ENCODE measurements around the gene TMEM150A. TPM values are rescaled to one million over a fixed set of nuclear protein-coding genes. Genes with fewer than 3 reads are reported as not detected.
"Not testable (repeated sequence)": the region's sequence is repeated elsewhere in the genome, so short reads cannot be mapped to it uniquely, and the experiment has no call there.

Gene TMEM150A
- total RNA-seq, 1 donor from 2014 or later: 2.2 TPM

DNA sequence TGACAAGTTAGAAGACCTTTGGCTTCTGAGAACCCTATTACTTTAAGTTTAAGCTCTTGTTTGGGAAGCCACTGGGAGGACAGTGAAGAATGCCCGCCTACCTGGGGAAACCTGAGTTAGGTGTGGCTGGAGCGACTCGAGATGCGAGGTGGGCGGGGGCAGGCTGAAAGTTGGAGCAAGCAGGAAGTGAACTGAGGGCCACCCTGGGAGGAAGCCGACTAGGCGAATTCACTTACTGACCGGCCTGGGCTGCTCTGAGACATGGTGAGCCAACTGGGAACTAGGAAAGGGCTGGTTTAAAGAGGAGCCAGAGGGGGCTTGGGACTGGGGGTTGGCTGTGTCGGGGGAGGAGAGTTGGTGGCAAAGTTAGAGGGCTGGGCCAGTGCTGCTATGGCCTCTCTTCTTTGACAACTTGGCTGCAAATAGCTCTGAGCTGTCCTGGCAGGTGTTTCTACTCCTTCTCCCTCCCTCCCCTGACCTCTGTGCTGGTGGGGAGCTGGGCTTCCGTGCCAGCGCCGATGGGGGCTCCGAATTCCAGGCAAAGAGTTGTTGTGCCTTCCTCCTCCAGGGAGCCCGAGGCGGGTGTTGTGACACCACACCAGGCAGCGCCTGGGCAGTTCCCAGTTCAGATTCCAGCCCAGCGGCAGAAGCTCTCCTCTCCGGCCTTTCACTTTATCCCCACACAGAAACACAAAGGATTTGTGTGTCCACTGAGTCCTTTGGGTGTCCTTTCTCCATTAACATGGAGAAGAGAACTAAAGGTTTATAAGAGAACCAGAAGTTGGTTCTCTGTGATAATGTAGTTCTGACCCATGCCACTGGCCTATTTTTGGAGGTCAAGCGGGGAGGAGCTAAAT is 24.9 kb downstream of the TMEM150A start, which contains the start of gene VAMP8:
VAMP8 (plus strand) TSS at position 201 of the 857 bp plus-strand sequence; CDS start at position 262, 61 bp downstream.
- intact Hi-C loops (cut with micrococcal nuclease): loop anchor here (2.0 kb wide), 1 partner anchor 17 kb away; the partner anchor contains the start of gene RNF181

DNA sequence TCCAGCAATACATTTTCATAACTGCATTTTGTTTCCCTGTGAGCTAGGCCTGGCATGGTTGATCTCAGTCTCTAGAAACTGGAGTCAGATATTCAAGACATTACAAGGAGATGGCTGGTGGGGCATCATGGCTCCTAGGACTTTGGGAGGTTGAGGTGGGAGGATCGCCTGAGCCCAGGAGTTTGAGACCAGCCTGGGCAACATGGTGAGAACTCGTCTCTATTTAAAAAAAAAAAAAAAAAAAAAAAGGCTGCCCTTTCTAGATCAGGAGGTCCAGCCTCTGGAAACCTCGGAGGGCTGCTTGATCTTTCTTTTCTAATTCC is 25.5 kb downstream of the TMEM150A start:
- intact Hi-C loops (cut with micrococcal nuclease): no loop called here

DNA sequence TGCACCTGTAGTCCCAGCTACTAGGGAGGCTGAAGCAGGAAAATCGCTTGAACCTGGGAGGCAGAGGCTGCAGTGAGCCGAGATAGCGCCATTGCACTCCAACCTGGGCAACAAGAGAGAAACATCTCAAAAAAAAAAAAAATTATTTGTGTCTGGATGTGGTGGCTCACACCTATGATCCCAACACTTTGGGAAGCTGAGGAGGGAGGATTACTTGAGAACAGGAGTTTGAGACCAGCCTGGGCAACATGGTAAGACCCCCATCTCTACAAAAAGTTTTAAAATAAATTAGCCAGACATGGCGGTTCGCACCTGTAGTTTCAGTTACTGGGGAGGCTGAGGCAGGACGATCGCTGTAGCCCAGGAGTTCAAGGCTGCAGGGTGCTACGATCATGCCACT is 26.8 kb downstream of the TMEM150A start:
- intact Hi-C loops (cut with micrococcal nuclease): no loop called here

DNA sequence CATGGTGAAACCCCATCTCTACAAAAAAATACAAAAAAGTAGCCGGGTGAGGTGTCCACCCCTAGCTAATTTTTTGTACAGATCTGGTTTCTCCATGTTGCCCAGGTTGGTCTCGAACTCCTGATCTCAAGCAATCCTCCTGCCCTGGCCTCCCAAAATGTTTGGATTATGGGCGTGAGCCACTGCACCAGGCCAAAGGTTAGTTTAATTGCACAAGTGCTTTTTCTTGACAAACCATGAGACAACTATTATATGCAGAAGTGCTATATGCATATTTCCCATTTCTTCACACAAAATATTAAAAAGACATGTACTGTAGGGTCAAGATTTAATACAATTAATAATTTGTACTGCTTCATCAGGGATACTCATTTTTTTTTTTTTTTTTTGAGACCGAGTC is 36.2 kb downstream of the TMEM150A start:
- intact Hi-C loops (cut with micrococcal nuclease): no loop called here

DNA sequence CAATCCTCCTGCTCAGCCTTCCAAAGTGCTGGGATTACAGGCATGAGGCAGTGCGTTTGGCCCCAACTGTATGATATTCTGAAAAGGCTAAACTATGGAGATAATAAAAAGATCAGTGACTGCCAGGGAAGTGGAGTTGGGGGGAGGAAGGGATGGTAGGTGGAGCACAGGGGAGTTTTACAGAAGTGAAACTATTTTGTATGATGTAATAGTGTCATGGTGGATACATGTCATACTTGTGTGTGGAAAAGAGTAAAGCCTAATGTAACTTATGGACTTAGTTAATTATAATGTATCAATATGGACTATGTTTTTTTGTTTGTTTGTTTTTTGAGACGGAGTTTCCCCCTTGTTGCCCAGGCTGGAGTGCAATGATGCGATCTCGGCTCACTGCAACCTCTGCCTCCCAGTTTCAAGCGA is 38.3 kb downstream of the TMEM150A start:
- intact Hi-C loops (cut with micrococcal nuclease): no loop called here

DNA sequence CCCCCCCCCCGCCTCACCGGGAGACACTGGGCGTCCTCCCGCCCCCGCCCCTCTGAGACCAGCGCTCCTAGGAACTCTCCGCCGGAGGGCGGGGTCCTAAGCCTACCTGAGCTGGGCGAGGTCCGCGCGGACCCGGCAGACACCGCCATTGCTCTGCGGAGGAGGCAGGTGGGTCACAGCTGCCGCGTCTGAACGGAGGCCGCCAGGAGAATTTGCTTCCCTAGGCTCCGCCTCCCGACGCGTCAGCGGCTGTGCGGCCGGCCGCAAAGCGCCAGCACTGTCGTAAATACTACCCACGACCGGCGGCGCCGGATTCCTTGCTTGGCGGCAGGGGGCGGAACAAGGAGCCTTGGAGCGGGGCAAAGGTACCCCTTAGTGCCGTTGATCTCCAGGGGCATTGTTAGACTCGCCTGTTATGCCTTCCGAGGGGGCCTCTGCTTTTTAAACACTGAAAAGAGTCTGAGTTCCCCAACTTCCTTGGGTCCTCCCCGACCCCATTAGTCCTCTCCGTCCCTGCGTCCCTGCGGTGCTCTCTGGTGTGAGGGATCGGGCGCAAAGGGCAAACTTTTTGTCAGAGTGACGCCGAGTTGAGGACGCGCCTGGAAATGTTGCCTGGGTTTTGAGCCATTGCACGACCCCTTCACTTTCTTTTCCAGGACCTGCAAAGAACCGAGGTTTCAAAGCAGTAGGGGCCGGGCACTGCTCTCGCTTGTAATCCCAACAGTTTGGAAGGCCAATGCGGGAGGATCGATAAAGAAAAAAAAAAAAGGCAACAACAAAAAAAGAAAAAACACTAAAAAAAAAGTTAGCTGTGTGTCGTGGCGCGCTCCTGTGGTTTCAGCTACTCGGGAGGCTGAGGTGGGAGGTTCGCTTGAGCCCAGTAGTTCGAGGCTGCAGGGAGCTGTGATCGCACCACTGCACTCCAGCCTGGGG is 41.0 kb downstream of the TMEM150A start, which contains the start of gene GGCX:
GGCX (minus strand) TSS at position 214 of the 933 bp plus-strand sequence; CDS start at position 149, 65 bp downstream.
- intact Hi-C loops (cut with micrococcal nuclease): loop anchor here (1.0 kb wide), 5 partner anchors 22 to 233 kb away; partner anchors contain the start of genes ELMOD3, MAT2A, RETSAT and RNF181

DNA sequence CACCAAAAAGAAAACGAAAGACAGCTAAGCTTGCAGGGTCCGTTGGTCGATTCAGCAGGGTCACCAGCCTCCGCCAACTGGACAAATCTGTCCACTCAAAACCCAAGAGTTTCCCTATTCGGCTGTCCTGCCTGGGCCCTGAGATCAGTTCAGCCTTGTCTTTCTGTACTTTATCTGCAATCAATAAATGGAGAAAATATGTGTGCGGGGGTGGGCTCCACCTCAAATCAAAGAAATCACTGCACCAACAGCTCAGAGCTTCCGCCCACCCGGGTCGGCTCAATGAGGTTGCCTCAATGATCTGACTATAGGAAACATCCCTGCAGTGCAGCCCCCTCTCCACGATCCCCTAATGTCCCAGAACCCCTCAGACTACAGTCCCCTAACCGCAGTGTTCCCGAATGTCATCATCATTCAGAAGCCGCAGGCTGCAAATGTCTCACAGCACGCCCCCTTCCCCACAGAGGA is 41.7 kb downstream of the TMEM150A start:
- intact Hi-C loops (cut with micrococcal nuclease): loop anchor here (1.0 kb wide), 5 partner anchors 22 to 233 kb away; partner anchors contain the start of genes ELMOD3, MAT2A, RETSAT and RNF181

DNA sequence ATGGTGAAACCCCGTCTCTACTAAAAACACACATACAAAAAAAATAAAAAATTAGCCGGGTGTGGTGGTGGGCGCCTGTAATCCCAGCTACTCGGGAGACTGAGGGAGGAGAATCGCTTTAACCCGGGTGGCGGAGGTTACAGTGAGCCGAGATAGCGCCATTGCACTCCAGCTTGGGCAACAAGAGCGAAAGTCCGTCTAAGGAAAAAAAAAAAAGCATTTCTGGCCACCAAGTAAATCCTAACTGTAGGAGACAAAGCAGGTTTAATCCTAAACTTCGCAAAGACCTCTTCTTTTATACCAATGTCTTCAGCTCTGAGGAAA is 42.1 kb downstream of the TMEM150A start:
- intact Hi-C loops (cut with micrococcal nuclease): not testable (repeated sequence)

DNA sequence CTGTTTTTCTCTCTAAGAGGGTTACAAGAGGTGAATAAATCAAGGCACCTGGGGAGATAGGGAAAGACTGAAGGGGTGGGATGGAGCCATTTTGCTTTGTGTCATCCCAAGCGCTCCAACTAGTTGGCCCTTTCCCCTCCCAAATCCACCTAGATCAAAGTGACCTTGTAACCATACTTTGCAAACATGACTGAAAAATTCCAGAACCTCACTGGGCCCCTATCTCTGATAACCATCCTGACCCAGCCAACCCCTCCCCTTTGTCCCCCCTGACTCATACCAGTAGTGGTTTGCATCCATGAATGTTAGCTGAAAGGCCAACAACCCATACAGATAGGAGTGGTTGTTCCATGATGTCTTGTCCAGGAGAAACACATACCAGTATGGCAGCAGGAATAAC is 44.3 kb downstream of the TMEM150A start:
- intact Hi-C loops (cut with micrococcal nuclease): no loop called here

DNA sequence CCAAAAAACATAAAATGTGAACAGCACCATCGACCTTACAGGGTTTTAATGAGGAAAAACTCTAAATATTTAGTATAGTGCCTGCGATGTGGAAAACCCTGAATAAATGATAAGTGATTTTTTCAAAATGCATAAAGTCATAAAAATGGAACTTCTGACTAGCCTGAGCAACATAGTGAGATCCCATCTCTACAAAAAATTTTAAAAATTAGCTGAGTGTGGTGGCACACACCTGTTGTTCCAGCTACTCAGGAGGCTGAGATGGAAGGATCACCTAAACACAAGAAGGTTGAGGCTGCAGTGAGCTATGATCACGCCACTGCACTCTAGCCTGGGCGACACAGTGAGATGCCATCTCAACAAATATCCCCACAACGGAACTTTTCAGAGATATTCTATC is 45.4 kb downstream of the TMEM150A start:
- intact Hi-C loops (cut with micrococcal nuclease): no loop called here

DNA sequence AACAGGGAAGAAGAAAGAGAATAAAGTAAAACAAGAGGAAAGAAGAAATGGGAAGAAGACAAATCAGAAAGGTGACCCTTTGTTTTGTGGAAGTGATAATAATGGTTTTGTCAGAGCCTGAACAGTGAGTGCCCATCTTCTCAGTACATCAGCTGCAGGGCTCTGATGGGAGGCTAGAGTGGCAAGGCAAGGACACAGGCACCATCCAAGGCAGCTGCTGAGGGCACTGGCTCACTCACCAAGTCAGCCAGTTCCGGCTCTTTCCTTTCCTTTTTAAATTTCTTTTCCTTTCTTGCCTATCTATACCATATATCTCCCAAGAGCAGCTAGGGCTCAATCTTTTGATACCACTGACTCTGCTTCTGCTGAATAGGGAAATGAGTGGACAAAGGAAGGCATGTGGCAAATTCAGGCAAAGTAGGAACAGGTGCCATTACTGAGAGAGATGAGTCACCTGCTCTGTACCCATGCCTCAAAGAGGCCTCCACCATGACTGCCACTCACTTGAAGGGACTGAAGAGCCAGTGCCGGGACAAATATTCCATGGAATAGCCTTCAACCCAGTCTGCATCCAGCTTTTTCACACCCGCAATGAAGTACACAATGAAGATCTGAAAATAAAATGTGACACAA is 47.4 kb downstream of the TMEM150A start:
- intact Hi-C loops (cut with micrococcal nuclease): no loop called here

DNA sequence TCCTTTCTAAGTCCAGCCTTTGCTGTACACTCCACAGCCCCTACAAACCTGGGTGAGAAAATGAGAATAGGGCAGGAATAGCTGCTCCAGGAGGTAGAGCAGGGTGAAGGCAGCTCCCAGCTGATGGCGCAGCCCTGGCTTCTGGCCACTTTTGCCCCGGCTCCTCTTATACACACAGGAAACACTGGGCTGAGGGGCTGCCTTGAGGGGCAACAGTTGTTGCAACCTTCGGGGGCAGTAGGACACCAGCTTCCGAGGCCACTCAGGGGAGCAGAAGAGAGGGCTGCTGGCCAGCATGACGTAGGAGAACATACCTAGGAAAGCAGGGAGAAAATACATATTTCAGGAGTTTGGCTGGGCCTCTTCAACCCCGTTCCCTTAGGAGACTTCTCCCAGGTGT is 49.3 kb downstream of the TMEM150A start:
- intact Hi-C loops (cut with micrococcal nuclease): loop anchor here (2.0 kb wide), 1 partner anchor 198 kb away; the partner anchor contains the start of genes ELMOD3 and RETSAT

DNA sequence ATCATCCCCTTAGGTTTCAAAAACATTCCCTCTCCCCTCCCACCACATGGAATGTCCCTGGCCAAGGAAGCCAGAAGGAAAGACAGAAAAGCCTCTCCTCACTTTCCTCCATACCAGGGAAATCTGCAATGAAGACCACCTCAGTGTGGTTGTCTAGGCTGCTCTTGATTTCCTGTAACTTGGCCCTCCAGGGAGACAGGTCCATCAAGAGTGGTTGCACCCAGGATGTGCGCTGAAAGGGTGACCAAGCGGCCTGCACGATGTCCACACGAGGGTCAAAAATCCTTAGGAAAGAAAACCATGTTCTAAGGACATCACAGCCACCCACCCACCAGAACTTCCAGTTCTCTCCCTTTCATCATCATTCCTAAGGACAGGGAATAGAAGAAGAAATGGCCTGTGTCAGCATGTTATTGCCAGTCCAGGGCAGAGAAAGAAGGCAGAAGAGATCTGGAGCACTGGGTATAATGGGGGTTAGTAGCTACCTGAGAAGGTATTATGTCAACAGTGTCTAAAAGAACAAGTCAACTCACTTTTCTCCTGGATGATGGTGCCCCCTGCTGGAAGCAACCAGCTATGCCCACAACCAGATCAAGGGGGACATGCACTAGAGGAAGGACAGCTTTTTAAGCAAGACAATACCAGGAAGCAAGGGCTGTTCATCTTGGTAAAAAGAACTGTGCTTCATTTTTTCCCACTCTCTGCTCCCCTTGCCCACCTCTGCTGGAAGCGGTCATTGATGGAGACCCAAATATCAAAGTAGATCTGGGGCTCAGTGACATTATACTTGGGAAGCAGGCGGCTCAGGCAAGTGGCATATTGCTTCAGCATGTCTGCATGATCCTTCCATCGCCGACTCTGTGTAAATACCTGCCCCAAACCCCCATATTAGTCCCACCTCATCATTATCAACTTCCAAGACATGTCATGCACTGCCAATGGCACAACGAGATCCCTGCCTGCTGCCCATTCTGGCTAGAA is 50.5 kb downstream of the TMEM150A start:
- intact Hi-C loops (cut with micrococcal nuclease): loop anchor here (1.0 to 2.0 kb wide), 4 partner anchors 13 to 197 kb away; partner anchors contain the start of genes ELMOD3, MAT2A and RETSAT

DNA sequence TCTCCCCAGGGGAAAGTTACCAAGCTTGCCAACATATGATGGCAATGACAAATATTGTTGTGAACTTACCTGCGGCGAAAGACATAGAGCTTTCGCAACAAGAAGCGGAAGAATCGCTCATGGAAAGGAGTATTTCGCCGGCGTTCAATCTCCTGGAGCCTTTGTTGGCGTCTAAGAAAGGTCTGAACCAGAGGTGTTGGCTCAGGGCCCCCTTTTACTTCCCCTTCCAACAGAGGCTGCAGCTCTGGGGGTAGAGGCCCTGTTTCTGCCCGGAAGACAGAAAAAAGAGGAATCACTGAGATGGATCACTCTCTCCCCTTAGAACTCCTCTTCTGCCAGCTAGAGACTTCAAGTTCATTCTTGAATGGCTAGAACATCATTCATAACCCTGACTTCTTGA is 52.0 kb downstream of the TMEM150A start:
- intact Hi-C loops (cut with micrococcal nuclease): no loop called here

DNA sequence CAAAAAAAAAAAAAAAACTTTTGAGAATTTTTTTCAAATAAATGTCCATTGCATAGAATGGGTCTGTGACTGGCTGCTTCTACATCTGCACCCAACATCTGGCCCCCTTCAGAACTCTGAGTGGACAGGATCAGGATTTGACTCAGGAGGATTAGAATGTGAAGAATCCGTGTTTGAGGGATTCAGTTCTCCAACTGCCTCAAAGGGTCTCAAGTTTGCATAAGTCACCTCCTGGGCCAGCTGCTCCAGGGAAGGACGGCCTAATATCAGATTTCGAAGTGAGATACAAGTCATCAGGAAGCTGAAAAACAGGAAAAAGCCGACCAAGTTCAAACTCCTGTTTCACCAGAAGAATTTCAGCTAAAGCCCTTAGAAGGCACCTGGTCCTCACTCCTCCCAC is 52.7 kb downstream of the TMEM150A start:
- intact Hi-C loops (cut with micrococcal nuclease): no loop called here

DNA sequence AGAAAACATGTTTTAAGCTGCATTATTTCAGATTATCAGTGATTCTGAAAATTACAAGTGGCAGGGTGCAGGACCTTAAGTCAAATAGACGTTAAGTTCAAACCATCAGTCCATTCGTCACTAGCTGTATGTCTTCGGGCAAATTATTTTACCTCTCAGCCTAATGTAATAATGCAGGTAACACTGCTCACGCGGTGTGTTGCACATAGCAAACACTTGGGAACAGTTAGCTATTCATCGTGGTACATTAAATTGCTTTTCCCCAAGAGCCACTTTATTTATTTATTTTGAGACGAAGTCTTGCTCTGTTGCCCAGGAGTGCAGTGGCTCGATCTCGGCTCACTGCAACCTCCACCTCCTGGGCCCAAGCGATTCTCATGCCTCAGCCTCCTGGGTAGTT is 53.4 kb downstream of the TMEM150A start:
- intact Hi-C loops (cut with micrococcal nuclease): no loop called here

DNA sequence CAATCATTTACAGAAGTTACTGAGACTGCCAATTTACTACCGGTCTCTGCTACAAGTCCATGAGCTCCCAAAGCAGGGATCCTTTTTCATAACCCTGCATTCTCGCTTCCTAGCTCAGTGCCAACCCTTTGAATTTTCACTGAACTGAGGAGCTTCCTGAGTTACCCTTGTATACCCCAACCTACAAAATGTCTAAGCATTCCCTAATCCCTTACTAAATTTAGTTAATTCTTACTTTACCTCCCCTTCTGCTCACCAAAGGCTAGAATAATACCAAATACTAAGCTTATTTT is 53.9 kb downstream of the TMEM150A start:
- intact Hi-C loops (cut with micrococcal nuclease): no loop called here

Data from T-helper 2 cell treated with Interferon-gamma antibody and Interleukin-4, amounts not matched to agents 100 ng/mL and 5 ng/mL, for 36 hours (primary cell).